ENCODE measurements around the gene TM9SF4.

DNA sequence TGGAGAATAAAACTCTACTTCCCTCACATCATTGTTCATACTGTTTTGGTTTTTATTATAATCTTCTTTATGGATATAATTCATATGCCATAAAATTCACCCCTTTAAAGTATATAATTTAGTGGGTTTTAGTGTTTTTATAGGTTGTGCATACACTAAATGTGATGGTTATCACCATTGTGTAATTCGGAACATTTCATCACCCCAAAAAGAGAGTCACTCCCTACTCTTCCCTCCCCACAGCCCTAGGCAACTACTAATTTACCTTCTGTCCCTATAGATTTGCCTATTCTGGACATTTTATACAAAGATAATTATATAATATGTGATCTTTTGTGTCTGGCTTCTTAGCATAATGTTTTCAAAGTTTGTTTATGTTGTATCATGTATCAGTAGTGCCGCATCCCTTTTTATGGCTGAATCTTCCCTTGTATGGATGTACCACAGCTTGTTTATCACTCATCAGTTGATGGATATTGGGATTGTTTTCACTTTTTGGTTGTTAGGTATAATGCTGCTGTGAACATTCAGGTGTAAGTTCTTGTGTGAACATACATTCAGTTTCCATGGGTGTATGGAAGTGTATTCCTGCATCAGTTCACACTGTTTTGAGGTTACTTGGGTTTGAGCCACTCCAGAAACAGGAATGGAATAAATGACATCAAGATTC lies 4.2 kb downstream of the TM9SF4 start:
- TF ChIP-seq EZH2 (IDR thresholded peaks at IDR 0.05) (no peak), FOXP2 (optimal IDR thresholded peaks at IDR 0.05; ENCODE audit: control extremely low read depth, extremely low read length, insufficient read depth) (no peak), POLR2AphosphoS5 (IDR thresholded peaks at IDR 0.05; ENCODE audit: borderline replicate concordance, low read depth, low read length) (no peak)
